DND-41 (cell line): ENCODE results near the gene BPIFA2.

Experiments used
- CTCF ChIP-seq: IDR thresholded peaks from 2 replicates; pipeline ENCODE4 v1.5.1; 2012; ENCODE audit warnings: borderline replicate concordance, low read length, moderate library complexity, mild to moderate bottlenecking; ENCODE audit not compliant: poor library complexity, severe bottlenecking; ENCODE audit errors: extremely low read depth
- EZH2 ChIP-seq: IDR thresholded peaks from 3 replicates; pipeline ENCODE4 v1.6.1; 2012; ENCODE audit warnings: borderline replicate concordance, low read depth, mild to moderate bottlenecking, moderate library complexity, low read length, inconsistent platforms; ENCODE audit not compliant: severe bottlenecking

DNA sequence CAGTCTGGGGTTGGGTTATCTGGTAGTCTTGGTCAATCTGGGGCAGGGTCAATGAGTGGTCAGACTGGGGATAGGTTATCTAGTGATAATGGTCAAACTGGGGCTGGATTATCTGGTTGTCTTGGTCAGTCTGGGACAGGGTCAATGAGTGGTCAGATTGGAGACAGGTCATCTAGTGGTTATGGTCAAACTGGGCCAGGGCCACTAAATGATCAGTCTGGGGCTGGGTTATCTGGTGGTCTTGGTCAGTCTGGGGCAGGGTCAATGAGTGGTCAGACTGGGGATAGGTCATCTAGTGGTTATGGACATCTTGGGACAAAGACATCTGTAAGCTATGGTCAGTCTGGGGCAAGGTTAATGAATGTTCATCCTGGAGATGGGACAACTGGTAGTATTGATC, 28.5 kb upstream of the BPIFA2 start:
- no peak for TF ChIP-seq CTCF
- no peak for TF ChIP-seq EZH2
